PC-3 (cell line): ENCODE data around the gene PVALB. TPM values are rescaled to one million over a fixed set of nuclear protein-coding genes. Genes with fewer than 3 reads are reported as not detected.

Experiments used
- ATAC-seq: fragments of 200-7000 bp; cut with Tn5 transposase; 2 replicates; pipeline ENCODE4 v1.9.1; 2020; ENCODE audit warnings: mild to moderate bottlenecking, moderate library complexity
- BruUV-seq: library from RNA; stranded (reverse); fragments of 400-500 nt; replicated peaks from 2 replicates; lab custom pipeline; 2021; lab: Mats Ljungman, UMichigan
- CTCF ChIA-PET: fragments of 300-600 bp; sonication (Branson Sonifier 250); formaldehyde crosslinking; loops from one replicate; lab custom pipeline; 2022; ENCODE audit warnings: antibody characterized with exemption; lab: Charles Lee
- POLR2A ChIA-PET: fragments of 300-600 bp; sonication (Branson Sonifier 250); formaldehyde crosslinking; loops from one replicate; lab custom pipeline; 2022; ENCODE audit warnings: antibody characterized with exemption; ENCODE audit not compliant: unreplicated experiment; lab: Charles Lee
- DNase-seq: peaks from one replicate; pipeline ENCODE4 v3.0.0-alpha.2; 2015
- H2AFZ ChIP-seq: fragments of 300-600 bp; sonication (generic); 2 replicates; pipeline ENCODE4 v1.6.0; 2016; ENCODE audit warnings: antibody characterized with exemption, low read length
- H3F3A ChIP-seq: fragments of 300-600 bp; sonication (generic); one replicate; pipeline ENCODE4 v1.6.0; 2017; ENCODE audit warnings: antibody characterized with exemption, low read length, control low read depth, mild to moderate bottlenecking; ENCODE audit not compliant: unreplicated experiment
- H3K27ac ChIP-seq: fragments of 300-600 bp; sonication (generic); 2 replicates; pipeline ENCODE4 v1.5.1; 2016; ENCODE audit warnings: mild to moderate bottlenecking, low read length
- H3K27me3 ChIP-seq: fragments of 300-600 bp; sonication (generic); 2 replicates; pipeline ENCODE4 v1.6.1; 2016; ENCODE audit warnings: low read length, mixed read lengths
- H3K36me3 ChIP-seq: fragments of 300-600 bp; sonication (generic); 2 replicates; pipeline ENCODE4 v1.6.1; 2016; ENCODE audit warnings: low read depth, mixed run types, low read length, mixed read lengths
- H3K4me1 ChIP-seq: fragments of 300-600 bp; sonication (generic); 2 replicates; pipeline ENCODE4 v1.5.1; 2016; ENCODE audit warnings: low read length; ENCODE audit not compliant: insufficient read depth
- H3K4me2 ChIP-seq: fragments of 300-600 bp; sonication (generic); 2 replicates; pipeline ENCODE4 v1.6.0; 2016; ENCODE audit warnings: low read length
- H3K4me3 ChIP-seq: fragments of 300-600 bp; sonication (generic); 2 replicates; pipeline ENCODE4 v1.5.1; 2016; ENCODE audit warnings: mild to moderate bottlenecking, low read length, mixed read lengths
- H3K79me2 ChIP-seq: fragments of 300-600 bp; sonication (generic); 2 replicates; pipeline ENCODE4 v1.6.1; 2017; ENCODE audit warnings: low read length, mixed read lengths
- H3K9ac ChIP-seq: fragments of 300-600 bp; sonication (generic); 2 replicates; pipeline ENCODE4 v1.6.0; 2016; ENCODE audit warnings: mild to moderate bottlenecking, low read length
- H3K9me2 ChIP-seq: fragments of 300-600 bp; sonication (generic); replicated peaks from 2 replicates; pipeline ENCODE4 v1.6.1; 2016; ENCODE audit warnings: mixed run types, low read length, mixed read lengths
- H3K9me3 ChIP-seq: fragments of 300-600 bp; sonication (generic); 2 replicates; pipeline ENCODE4 v1.6.1; 2016; ENCODE audit warnings: low read length, mixed read lengths
- H4K20me1 ChIP-seq: fragments of 300-600 bp; sonication (generic); 2 replicates; pipeline ENCODE4 v1.6.1; 2016; ENCODE audit warnings: low read length, mixed read lengths
- EZH2 ChIP-seq: fragments of 300-600 bp; sonication (generic); IDR thresholded peaks from one replicate; pipeline ENCODE4 v1.6.1; 2017; ENCODE audit warnings: antibody characterized with exemption, mild to moderate bottlenecking, low read length; ENCODE audit not compliant: unreplicated experiment
- EZH2phosphoT487 ChIP-seq: fragments of 300-600 bp; sonication (generic); IDR thresholded peaks from 2 replicates; pipeline ENCODE4 v1.6.1; 2018; ENCODE audit warnings: mild to moderate bottlenecking, antibody characterized with exemption, low read length, borderline replicate concordance
- intact Hi-C: fragments of 100-400 bp; cut with micrococcal nuclease; formaldehyde crosslinking; loops from 2 replicates; pipeline ENCODE4 v1.9.0; 2023
- total RNA-seq: library from RNA; depleted of rRNA; stranded (reverse); fragments of >200 nt; gene quantifications from 2 replicates; pipeline ENCODE4 v1.2.3, GENCODE V29; 2014
- TF ChIP-seq, protein P1 (sequence below): fragments of 300-600 bp; sonication (generic); conservative IDR thresholded peaks from 2 replicates; pipeline ENCODE4 v1.5.1; 2017; ENCODE audit warnings: antibody characterized with exemption, low read depth, mild to moderate bottlenecking, low read length

Gene PVALB
- total RNA-seq, 1 experiment from 2014 or later = not detected

- Histone ChIP-seq H3K9ac (no peak overlapping the region), H4K20me1 (no peaks in the 10 kb centered on the region), H3K9me2 (no peaks in the 10 kb centered on the region), H3K4me3 (no peak overlapping the region), H3K27me3 (no peaks in the 10 kb centered on the region), H3K4me2 (no peak overlapping the region), H3K9me3 (no peaks in the 10 kb centered on the region), H2AFZ (no peak overlapping the region), H3K4me1 (peaks cover under 1% of the 10 kb centered on the region; the same call in 1 of the 2 replicates), H3F3A (no peaks in the 10 kb centered on the region), H3K27ac (no peak overlapping the region), H3K79me2 (no peaks in the 10 kb centered on the region), H3K36me3 (no peaks in the 10 kb centered on the region)
- ChIA-PET CTCF (no interaction called here), POLR2A (interaction anchor here (0.6 kb wide), 1 partner anchor 14 kb away, joined by 3 read pairs; no protein-coding TSS in a partner anchor)
- ATAC-seq (no peak), DNase-seq (no peak)
- BruUV-seq = no TSS peak
- intact Hi-C loops = loop anchor here (10.0 kb wide), 1 partner anchor 125 kb away; no protein-coding TSS in a partner anchor
- TF ChIP-seq EZH2 = no peak
- no peak for TF ChIP-seq EZH2phosphoT487
Measured at GRCh38 chr22:36769541-36770512, 47.0 kb downstream of the PVALB start.

GRCh38 chr22:36768616-36769015 lies 48.2 kb downstream of the PVALB start:
- TF ChIP-seq EZH2phosphoT487 (no peak), EZH2 (no peak)
- TF ChIP-seq, protein P1, sequence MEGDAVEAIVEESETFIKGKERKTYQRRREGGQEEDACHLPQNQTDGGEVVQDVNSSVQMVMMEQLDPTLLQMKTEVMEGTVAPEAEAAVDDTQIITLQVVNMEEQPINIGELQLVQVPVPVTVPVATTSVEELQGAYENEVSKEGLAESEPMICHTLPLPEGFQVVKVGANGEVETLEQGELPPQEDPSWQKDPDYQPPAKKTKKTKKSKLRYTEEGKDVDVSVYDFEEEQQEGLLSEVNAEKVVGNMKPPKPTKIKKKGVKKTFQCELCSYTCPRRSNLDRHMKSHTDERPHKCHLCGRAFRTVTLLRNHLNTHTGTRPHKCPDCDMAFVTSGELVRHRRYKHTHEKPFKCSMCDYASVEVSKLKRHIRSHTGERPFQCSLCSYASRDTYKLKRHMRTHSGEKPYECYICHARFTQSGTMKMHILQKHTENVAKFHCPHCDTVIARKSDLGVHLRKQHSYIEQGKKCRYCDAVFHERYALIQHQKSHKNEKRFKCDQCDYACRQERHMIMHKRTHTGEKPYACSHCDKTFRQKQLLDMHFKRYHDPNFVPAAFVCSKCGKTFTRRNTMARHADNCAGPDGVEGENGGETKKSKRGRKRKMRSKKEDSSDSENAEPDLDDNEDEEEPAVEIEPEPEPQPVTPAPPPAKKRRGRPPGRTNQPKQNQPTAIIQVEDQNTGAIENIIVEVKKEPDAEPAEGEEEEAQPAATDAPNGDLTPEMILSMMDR = no peak
- POLR2A ChIA-PET = no interaction called here
- Histone ChIP-seq H3K27me3 (no peaks in the 10 kb centered on the region), H3K4me3 (no peak overlapping the region), H4K20me1 (no peaks in the 10 kb centered on the region), H3K4me2 (no peak overlapping the region), H3K27ac (no peak overlapping the region), H3K9ac (no peak overlapping the region), H3K9me2 (no peaks in the 10 kb centered on the region), H3K9me3 (no peaks in the 10 kb centered on the region), H3K4me1 (peaks cover 3% of the 10 kb centered on the region; the same call in 1 of the 2 replicates), H3F3A (no peaks in the 10 kb centered on the region), H2AFZ (no peak overlapping the region), H3K79me2 (no peaks in the 10 kb centered on the region), H3K36me3 (no peaks in the 10 kb centered on the region)
- BruUV-seq = no TSS peak
- ATAC-seq (no peak), DNase-seq (no peak)
- intact Hi-C loops = no loop called here
- CTCF ChIA-PET = no interaction called here

DNA sequence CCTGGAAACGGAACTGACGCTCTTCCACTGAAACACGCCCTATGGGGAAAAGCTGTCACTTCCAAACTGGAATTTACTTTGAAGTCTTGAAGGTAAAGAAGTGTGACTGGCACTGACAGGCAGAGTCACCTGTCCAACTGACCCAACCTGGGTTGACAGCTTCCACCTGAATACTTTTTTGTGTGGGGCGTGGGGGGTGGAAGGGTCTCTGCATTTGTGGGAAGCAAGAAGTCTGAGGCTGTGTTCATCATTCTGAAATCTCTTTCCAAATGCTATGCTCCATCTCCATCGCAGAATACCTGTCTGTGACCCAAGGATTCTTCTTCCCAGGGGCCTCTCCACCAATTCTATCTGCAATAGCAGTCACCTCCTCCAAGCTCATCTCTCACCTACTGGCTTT lies 48.7 kb downstream of the PVALB start:
- H3F3A ChIP-seq = no peaks in the 10 kb centered on the region
- H3K79me2 ChIP-seq = no peaks in the 10 kb centered on the region
- DNase-seq (no peak), ATAC-seq (no peak)
- peaks cover 8% of the 10 kb centered on the region; the same call in 1 of the 2 replicates for H3K4me1 ChIP-seq
- no peaks in the 10 kb centered on the region for H3K36me3 ChIP-seq
- BruUV-seq = no TSS peak
- no peak overlapping the region for H2AFZ ChIP-seq
- intact Hi-C loops = no loop called here
- H3K27me3 ChIP-seq = no peaks in the 10 kb centered on the region
- no peak overlapping the region for H3K4me3 ChIP-seq
- H4K20me1 ChIP-seq = no peaks in the 10 kb centered on the region
- no peaks in the 10 kb centered on the region for H3K9me2 ChIP-seq
- H3K9me3 ChIP-seq = no peaks in the 10 kb centered on the region
- H3K4me2 ChIP-seq = no peak overlapping the region
- CTCF ChIA-PET = no interaction called here
- POLR2A ChIA-PET = no interaction called here
- H3K27ac ChIP-seq = no peak overlapping the region
- H3K9ac ChIP-seq = no peak overlapping the region
- no peak for TF ChIP-seq EZH2
- TF ChIP-seq, protein P1 = no peak
- no peak for TF ChIP-seq EZH2phosphoT487
